HS-5 (cell line): Measurements from ENCODE around the gene CASP14.
"Not testable (repeated sequence)": the region's sequence is repeated elsewhere in the genome, so short reads cannot be mapped to it uniquely, and the experiment has no call there.

Experiments used
- DNase-seq: peaks from one replicate; pipeline ENCODE4 v3.0.0-alpha.2; 2012; ENCODE audit warnings: low read depth

CASP14 gene, protein sequence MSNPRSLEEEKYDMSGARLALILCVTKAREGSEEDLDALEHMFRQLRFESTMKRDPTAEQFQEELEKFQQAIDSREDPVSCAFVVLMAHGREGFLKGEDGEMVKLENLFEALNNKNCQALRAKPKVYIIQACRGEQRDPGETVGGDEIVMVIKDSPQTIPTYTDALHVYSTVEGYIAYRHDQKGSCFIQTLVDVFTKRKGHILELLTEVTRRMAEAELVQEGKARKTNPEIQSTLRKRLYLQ

DNA sequence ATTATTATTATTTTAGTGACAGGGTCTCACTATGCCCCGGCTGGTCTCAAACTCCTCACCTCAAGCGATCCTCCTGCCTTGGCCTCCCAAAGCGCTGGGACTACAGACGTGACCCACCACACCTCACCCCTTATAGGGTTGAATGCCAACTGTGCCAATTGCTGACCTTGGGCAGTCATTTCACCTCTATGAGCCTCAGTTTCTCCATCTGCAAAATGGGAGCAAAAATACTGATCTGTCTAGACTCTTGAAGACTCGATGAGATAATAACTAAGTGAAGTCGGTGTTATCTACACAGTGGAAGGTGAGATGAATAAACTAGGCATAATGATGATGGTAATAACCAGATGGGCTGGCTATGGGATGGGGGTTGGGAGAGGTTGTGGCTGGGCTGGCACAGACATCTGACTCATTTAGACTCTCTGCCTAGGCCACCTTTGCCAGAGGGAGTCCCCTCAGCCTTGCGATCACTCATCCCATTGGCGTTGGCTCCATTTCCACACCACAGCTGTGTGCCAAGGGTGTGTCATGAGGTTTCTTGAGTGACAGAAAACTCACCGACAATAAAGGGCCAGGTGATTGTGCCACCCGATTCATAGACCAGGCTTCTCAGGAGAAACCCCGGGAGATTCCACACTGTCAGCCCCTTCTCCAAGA is at the start of gene CASP14:
Gene CASP14, plus strand, starts transcription at position 596 of the 657 bp plus-strand sequence. CDS start 2,772 bp downstream, outside the sequence.
- no peak for DNase-seq

DNA sequence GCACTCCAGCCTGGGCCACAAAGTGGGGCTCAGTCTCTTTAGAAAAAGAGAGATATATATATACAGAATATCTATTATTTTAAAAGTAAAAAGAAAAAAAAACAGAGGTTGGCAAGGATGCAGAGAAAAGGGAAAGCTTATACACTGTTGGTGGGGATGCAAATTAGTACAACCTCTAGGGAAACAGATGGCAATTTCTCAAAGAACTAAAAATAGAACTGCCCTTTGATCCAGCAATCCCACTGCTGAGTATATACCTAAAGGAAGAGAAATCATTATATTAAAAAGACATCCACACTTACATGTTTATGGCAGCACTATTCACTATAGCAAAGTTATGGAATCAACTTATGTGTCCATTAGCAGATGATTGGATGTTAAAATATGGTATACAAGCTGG is 41.0 kb upstream of the CASP14 start:
- no peak for DNase-seq

DNA sequence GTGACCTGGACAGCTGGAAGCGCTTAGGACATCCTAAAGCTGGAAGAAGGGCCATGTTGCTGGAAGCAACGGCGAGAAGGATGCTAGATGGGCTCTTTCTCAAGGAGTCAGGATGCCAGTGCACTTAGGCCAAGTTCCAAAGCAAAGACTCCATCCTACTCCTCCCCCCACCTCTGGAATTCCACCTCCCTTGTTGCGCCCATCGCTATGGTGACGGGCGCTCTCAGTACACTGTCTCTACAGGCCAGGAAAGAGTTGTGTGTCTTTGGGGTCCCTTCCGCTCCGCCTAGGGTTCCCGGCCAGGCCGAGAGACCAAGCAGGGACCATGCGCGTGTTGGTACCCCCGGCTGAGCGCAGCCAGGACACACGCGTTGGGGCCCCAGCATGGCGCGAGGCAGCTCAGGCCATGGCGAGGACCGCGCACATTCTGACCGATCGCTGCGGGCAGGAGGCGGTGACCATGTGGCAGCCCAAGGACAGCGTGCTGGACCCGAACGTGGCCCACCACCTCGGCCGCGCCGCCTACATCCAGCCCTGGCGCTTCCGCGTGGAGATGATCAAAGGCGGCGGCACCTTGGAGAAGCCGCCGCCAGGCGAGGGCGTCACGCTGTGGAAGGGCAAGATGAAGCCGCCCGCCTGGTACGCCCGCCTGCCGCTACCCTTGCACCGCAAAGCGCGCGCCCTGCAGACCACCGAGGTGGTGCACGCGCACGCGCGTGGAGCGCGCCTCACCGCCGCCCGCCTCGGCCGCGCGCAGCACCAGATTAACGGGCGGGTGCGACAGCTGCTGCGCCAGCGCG is 38.6 kb upstream of the CASP14 start:
- no peak for DNase-seq

DNA sequence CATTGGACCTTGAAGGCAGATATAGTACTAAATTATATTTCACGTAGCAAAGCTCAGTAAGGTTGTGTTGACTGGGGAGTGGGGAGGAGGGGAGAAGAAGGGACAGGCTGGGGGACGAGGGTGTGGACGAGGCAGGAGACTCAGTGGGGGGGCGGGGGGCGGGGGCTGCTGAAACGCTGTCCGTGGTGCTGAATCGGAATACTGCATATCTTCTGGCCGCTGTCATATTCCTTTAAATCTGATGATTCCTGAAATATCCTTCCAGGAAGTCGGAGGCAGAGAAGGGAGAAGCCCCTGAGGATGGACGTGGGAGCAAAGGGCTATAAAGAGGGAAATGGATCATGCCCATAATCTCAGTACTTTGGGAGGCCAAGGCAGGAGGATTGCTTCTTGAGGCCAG is 34.7 kb upstream of the CASP14 start:
- no peak for DNase-seq

DNA sequence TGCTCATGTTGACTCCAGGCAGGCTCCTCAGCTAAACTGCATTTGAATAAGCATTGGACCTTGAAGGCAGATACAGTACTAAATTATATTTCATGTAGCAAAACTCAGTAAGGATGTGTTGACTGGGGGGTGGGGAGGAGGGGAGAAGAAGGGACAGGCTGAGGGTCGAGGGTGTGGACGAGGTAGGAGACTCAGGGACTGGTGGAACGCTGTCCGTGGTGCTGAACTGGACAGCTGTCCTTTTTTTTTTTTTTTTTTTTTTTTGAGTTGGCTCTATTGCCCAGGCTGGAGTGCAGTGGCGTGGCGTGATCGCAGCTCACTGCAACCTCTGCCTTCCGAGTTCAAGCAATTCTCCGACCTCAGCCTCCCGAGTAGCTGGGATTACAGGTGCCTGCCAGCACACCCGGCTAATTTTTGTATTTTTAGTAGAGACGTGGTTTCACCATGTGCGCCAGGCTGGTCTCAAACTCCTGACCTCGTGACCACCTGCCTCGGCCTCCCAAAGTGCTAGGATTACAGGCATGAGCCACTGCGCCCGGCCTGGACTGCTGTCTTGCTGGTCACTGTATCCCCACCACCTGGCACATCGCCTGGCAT is 33.2 kb upstream of the CASP14 start:
- no peak for DNase-seq

DNA sequence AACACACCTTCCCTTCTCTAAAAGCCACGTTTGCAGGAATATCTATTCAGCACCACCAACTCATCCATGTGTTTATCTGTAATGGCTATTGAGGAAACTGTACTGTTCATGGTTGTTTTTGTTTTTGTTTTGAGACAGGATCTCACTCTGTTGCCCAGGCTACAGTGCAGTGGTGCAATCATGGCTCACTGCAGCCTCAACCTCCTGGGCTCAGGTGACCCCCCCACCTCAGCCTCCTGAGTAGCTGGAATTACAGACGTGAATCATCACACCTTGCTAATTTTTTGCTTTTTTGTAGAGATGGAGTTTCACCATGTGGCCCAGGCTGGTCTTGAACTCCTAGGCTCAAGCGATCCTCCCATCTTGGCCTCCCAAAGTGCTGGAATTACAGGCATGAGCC is 30.4 kb upstream of the CASP14 start:
- not testable (repeated sequence) for DNase-seq

DNA sequence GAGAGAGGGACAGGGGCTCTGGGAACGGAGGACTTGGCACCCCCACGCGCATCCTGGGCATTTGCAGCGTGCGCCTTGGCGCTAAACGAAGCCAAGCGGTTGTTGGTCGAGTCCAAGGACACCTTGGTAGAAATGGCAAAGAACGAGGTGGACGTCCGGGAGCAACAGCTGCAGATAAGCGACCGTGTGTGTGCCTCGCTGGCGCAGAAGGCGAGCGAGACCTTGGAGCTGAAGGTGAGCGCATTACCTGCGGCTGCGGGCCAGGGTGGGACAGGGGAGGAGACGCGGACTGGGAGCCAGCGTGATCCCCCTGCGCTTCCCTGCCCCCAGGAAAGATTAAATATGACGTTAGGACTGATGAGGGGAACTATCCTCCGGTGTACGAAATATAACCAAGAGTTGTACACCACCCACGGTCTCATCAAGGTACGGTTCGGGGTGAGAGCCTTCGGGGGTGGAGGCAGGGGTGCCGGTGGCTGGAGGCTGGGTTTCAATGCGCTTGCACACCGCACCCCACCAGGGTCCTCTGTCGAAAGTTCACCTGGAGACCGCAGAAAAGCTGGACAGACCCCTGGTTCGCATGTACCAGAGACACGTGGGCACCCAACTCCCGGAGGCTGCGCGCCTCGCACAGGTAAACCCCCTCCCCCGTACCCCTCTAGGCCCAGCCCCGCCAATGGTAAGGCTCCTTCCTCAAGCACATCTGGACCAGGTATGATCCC is 27.8 kb upstream of the CASP14 start:
- DNase-seq, result no peak

DNA sequence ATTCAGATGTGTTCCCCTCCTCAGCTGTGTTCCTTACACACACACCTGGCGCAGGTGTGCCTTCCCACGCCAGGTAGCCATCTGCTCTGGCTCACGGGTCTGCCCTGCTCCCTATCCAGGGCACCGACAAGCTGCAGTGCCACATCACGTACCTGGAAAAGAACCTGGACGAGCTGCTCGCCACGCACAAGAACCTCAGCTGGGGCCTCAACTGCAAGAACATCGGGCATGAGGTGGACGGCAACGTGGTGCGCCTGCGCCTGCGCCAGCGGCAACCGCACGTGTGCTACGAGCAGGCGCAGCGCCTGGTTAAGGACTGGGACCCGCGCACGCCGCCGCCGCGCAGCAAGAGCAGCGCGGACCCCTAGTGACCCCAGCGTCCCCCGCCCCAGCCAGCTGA is 26.5 kb upstream of the CASP14 start:
- no peak for DNase-seq

DNA sequence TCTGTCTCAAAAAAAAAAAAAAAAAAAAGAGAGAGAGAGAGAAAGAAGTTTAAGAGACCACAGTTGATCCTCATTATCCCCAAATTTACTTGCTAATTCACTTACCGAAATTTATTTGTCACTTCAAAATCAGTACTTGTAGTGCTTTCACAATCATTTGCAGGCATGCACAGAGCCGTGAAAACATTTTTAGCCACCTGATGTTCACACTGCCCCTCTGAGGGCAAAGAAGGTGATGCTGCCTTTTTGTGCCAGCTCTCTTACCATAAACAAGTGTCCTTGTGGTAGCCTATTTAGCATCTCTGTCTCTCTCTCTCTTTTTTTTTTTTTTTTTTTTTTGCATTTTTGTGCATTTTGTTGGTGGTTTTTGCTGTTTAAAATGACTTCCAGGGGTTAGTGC is 24.1 kb upstream of the CASP14 start:
- no peak for DNase-seq

DNA sequence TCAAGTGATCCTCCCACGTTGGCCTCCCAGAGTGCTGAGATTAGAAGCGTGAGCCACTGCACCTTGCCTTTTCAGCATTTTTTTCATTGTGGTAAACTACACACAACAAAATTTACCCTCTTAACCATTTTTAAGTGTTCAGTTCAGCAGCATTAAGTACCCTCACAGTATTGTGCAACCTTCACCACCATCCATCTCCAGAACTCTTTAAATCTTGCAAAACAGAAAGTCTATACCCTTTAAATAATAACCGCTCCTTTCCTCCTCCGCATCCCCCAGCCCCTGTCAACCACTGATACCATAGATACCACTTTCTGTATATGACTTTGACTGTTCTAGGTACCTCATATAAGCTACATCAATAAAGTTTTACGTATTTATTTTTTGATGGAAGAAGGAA is 20.8 kb upstream of the CASP14 start:
- DNase-seq, result no peak

DNA sequence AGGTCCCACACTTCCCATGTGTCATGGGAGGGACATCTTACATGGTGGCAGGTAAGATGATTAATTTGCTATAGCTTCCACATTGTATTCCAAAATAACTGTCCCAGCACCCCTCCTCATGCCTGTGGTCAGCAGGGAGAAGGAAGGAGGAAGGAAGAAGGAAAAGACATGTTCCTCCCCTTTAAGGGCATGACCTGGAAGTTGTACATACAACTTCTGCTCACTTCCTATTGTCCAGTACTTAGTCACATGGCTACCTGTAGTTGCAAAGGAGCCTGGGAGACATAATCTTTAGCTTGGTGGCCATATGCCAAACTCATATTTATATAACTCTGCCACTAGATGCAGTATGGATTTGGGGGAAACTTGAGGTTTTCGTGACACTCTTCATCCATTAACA is 17.6 kb upstream of the CASP14 start:
- DNase-seq, result no peak

DNA sequence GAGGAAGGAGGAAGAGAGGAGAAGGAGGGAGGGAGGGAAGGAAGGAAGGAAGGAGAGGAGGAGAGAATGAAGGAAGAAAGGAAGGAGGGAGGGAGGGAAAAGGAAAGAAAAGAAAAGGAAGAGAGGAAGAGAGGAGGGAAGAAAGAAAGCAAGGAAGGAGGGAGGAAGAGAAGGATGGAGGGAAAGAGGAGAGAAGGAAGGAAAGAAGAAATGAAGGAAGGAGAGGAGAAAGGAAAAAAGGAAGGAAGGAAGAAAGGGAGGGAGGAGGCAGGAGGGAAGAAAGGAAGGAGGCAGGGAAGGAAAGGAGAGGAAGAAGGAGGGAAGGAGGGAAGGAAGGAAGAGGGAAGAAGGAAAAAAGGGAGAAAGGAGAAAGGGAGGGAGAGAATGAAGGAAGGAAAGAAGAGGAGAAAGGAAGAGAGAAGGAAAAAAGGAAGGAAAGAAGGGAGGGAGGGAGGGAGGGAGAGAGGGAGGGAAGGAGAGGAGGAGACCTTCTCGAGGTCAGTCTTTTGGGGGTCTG is 13.4 kb upstream of the CASP14 start:
- no peak for DNase-seq

DNA sequence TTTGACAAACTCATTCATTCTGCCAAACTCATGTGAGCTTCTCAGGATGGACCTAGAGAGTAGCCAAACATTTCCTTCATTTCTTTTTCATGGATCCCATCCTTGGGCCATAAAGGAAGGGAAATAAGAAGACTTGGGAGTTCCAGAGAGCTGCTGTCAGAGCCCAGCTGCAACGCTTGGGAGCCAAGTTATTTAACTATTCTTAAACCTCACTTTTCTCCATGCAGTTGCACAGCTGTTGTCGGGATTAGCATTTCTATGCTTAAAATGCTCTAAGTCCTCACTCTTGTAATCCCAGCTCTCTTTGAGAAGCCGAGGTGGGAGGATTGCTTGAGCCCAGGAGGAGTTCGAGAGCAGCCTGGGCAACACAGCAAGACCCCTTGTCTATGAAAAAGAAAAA is 11.7 kb upstream of the CASP14 start:
- no peak for DNase-seq

DNA sequence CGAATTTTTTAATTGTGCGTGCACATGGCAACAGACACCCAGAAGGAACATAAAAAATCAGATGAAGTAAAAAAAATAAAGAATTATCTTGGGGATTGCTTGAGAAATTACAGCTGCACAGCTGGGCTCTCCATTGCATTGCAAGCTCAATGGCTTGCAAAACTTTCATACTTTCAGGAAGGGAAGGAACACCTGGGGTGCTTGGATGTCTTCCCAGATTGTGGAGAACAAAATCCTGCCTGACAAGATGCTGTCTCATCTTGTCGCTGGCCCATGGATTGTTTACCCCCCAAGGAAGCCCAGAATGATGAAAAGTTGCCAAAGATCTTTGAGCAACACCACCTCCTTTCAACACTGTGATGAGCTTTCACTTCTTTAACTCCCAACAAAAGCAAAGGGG is 11.0 kb upstream of the CASP14 start:
- DNase-seq, result no peak

DNA sequence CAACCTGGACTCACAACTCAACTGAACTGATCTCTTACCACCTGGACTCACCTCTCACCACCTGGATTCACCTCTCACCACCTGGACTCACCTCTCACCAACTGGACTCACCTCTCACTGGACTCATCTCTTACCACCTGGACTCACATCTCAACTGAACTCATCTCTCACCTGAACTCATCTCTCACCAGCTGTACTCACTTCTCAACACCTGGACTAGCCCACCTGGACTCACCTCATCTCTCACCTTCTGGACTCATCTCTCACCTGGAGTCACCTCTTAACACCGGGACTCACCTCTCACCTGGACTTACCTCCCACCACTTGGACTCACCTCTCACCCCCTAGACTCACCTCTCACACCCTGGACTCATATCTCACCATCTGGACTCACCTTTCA is 7.3 kb upstream of the CASP14 start:
- no peak for DNase-seq

DNA sequence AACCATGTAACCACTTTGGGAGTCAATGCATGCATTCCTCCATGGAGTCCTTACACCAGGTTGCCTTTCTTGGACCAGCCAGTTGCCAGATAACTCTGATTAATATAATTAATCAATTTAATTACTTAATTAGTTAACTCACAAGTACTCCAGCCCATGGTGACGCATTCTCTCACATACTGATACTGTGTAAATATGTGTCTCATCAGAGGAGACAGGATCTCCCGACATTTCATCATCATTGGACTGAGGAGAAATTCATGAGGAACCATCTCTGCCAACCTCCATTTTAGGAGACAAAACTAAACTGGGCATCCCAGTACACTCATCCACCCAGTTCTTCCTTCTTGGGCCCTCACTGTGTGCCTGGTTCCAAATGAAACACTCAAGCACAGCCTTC is 6.5 kb upstream of the CASP14 start:
- DNase-seq, result no peak

DNA sequence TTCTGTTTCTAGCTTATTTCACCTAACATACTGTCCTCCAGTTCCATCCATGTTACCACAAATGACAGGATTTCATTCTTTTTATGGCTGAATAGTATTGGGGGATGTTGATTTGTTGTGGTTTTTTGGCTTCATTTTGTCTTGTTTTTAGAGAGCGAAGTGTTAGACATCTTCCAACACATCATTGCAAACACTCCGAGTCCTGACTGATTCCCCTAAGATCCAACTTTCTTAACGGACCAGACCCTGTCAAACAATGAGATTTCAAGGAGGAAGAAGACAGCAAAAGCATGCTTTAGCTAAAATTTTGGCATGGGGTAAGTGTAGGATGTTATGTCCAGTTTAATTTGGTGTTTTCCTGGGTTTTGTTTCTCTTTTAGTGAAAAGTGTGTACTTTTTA is 3.8 kb upstream of the CASP14 start:
- no peak for DNase-seq

DNA sequence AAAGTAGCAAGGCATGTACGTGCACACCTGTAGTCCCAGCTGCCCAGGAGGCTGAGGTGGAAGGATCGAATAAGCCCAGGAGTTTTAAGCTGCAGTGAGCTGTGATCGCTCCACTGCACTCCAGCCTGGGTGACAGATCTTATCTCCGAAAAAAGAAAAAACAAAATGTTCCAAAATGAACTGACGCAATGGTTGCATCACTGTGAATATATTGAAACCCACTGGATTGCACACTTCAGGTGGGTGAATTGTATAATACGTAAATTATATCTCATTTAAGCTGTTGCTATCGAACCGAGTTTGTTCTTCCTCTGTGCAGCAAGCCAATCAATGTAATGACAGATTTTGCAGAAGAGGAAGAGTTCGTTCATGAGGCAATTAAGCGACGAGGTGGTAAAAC is 1.6 kb upstream of the CASP14 start:
- no peak for DNase-seq

DNA sequence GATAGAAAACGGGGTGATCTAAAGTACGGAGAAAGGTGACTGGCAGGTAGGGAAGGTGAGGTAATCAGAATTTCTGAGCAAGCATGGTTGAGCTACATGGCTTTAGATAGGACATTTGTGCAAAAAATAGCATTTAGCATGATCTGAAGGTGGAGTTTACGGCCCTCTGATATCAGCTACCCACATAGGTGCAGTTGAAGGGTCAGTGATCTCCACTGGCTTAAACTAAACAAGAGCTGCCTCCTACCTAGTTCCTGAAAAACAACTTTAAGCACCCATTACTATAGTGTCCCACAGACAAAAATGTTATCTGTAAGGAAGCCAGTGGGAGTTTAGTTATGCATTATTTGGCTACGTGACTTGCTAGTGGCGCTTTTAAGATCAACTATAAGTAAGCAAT is 1.2 kb upstream of the CASP14 start:
- DNase-seq, result no peak

DNA sequence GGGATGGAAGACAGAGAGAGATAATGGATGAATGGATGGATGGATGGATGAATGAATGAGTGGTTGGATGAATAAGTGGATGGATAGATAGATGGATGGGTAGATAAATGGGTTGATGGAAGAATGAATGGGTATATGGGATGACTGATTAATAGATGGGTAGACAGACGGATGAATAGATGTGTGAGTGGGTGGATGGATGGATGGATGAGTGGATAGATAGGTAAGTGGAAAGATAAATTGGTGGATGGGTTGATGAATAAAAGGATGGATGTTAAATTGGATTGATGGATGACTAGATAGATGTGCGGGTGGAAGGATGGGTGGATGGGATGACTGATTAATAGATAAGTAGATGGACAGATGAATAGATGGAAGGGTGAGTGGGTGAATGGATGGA is 1.4 kb downstream of the CASP14 start:
- DNase-seq, result no peak

DNA sequence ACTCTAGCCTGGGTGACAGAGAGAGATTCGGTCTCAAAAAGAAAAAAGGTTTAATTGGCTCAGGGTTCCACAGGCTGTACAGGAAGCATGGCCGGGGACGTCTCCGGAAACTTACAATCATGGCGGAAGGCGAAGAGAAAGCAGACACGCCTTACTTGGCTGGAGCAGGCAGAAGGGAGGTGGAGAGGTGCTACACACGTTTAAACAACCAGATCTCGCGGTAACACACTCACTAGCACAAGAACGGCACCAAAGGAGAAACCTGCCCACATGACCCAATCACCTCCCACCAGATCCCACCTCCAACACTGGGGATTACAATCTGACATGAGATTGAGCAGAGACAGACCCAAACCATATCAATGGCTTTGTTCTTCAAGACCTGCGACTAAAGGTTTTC is 12.8 kb downstream of the CASP14 start:
- no peak for DNase-seq

DNA sequence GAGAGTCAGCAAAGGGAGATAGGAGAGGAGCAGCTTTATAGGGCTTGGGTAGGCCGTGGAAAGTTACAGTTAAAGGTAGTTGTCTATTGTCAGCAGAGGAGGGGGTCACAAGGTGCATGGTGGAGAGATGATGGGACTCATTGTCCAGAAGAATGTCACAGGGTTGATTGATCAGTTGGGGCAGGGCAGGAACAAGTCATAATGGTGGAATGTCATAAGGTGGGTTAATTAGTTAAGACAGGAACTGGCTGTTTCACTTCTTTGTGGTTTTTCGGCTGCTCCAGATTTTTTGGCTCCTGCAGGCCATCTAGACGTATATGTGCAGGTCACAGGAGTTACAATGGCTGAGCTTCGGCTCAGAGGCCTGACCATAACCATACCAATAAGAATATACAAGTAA is 21.1 kb downstream of the CASP14 start:
- DNase-seq, result not testable (repeated sequence)
